ENCODE results near the gene ADAM12. TPM values are rescaled to one million over a fixed set of nuclear protein-coding genes. Genes with fewer than 3 reads are reported as not detected.

The ADAM12 gene
- total and polyA plus RNA-seq, 2 experiments from 2014 or later: 0.13 to 0.87 TPM

- no peak for TF ChIP-seq REST (IDR thresholded peaks at IDR 0.05; ENCODE audit: unreplicated experiment)
- no peak for TF ChIP-seq POLR2AphosphoS5 (IDR thresholded peaks at IDR 0.05; ENCODE audit: low read depth)
- TF ChIP-seq STAT1 (IDR thresholded peaks at IDR 0.05; ENCODE audit: unreplicated experiment): no peak
- no peak for TF ChIP-seq ZNF114 (CRISPR knock-in tag; IDR thresholded peaks at IDR 0.05)
- no peak for TF ChIP-seq CREB1 (CRISPR knock-in tag; IDR thresholded peaks at IDR 0.05; ENCODE audit: low read depth)
Observed at GRCh38 chr10:126331101-126331500, 57.2 kb downstream of the ADAM12 start (continued).

GRCh38 chr10:126324826-126325225, 63.5 kb downstream of the ADAM12 start:
- Histone ChIP-seq H3K79me2 (replicated peaks; ENCODE audit: insufficient read depth) (no peaks in the 10 kb centered on the region), H3K27me3 (ENCODE audit: insufficient read depth) (no peaks in the 10 kb centered on the region), H3K9me2 (ENCODE audit: insufficient read depth) (peaks cover 9% of the 10 kb centered on the region), H2AFZ (no peak overlapping the region), H3K4me1 (ENCODE audit: insufficient read depth) (no peaks in the 10 kb centered on the region; the same call in 1 of the 2 replicates), H4K20me1 (replicated peaks; ENCODE audit: insufficient read depth) (no peaks in the 10 kb centered on the region), H3K36me3 (ENCODE audit: insufficient read depth) (no peaks in the 10 kb centered on the region), H3K4me2 (peak overlapping the region; percentile 17; the same call in 1 of the 2 replicates), H3K27ac (ENCODE audit: low read depth) (no peak overlapping the region), H3F3A (replicated peaks; ENCODE audit: low read depth) (no peaks in the 10 kb centered on the region), H3K4me3 (no peak overlapping the region)
- Mint-ChIP-seq H3K27ac (no peak overlapping the region), H3K4me3 (no peak overlapping the region), H3K4me1 (peaks cover 16% of the 10 kb centered on the region), H3K27me3 (ENCODE audit: insufficient read depth, low read depth, poor library complexity) (no peaks in the 10 kb centered on the region), H3K36me3 (ENCODE audit: low read depth) (peaks cover 4% of the 10 kb centered on the region; the same call in 1 of the 3 replicates), H3K9me3 (no peaks in the 10 kb centered on the region; the same call in 1 of the 3 replicates)
- no peak for DNase-seq (ENCODE audit: low spot score)
- ATAC-seq: no peak
- TF ChIP-seq ZNF331 (CRISPR knock-in tag; IDR thresholded peaks at IDR 0.05; ENCODE audit: low read depth) (no peak), EZH2phosphoT487 (IDR thresholded peaks at IDR 0.05; ENCODE audit: unreplicated experiment) (no peak), EZH2 (IDR thresholded peaks at IDR 0.05; ENCODE audit: low read depth, unreplicated experiment) (no peak), POLR2AphosphoS5 (IDR thresholded peaks at IDR 0.05; ENCODE audit: low read depth) (no peak), STAT1 (IDR thresholded peaks at IDR 0.05; ENCODE audit: unreplicated experiment) (no peak), CREB1 (CRISPR knock-in tag; IDR thresholded peaks at IDR 0.05; ENCODE audit: low read depth) (no peak), ZNF114 (CRISPR knock-in tag; IDR thresholded peaks at IDR 0.05) (no peak), NANOG (IDR thresholded peaks at IDR 0.05; ENCODE audit: borderline replicate concordance) (no peak), ETS1 (IDR thresholded peaks at IDR 0.05) (no peak), REST (IDR thresholded peaks at IDR 0.05; ENCODE audit: unreplicated experiment) (no peak), JUNB (IDR thresholded peaks at IDR 0.05; ENCODE audit: unreplicated experiment) (no peak), CTCF (conservative IDR thresholded peaks at IDR 0.05; ENCODE audit: low read depth in 2 of 2) (no peak)
